A549 (cell line): Measurements from ENCODE around the gene IRF8.

Source experiments
- BHLHE40 ChIP-seq: IDR thresholded peaks from 2 replicates; pipeline ENCODE4 v1.6.1; 2012; ENCODE audit warnings: low read depth, low read length, inconsistent platforms
- CTCF ChIP-seq: fragments of >200 bp; sonication (Bioruptor Twin); formaldehyde crosslinking; IDR thresholded peaks from 3 replicates; pipeline ENCODE4 v1.5.1; 2016
- ELK1 ChIP-seq: fragments of 150-350 bp; IDR thresholded peaks from 2 replicates; pipeline ENCODE4 v1.6.1; 2014; ENCODE audit warnings: low read depth, mild to moderate bottlenecking, low read length
- JUN ChIP-seq, 2 experiments: fragments of >200 bp; sonication (Bioruptor Twin); formaldehyde crosslinking; IDR thresholded peaks; 2 replicates in 1 of 2; 3 replicates in 1 of 2; pipeline ENCODE4 v1.6.1; 2016 to 2017
- MAX ChIP-seq: IDR thresholded peaks from 2 replicates; pipeline ENCODE4 v1.6.1; 2012
- MYC ChIP-seq: IDR thresholded peaks from 2 replicates; pipeline ENCODE4 v1.6.1; 2012; ENCODE audit warnings: mild to moderate bottlenecking, inconsistent platforms, low read length, improper control_type of control experiment, borderline replicate concordance
- RAD21 ChIP-seq, 2 experiments: fragments of >200 bp in 1 of 2; sonication (Bioruptor Twin) in 1 of 2; formaldehyde crosslinking in 1 of 2; IDR thresholded peaks in 1 of 2; conservative IDR thresholded peaks in 1 of 2; 2 replicates in 1 of 2; 3 replicates in 1 of 2; pipeline ENCODE4 v1.6.1; 2012 to 2018; ENCODE audit warnings: inconsistent platforms in 1 of 2

- no peak for TF ChIP-seq CTCF
- no peak for TF ChIP-seq BHLHE40
- no peak for TF ChIP-seq JUN (IDR thresholded peaks at IDR 0.05)
- TF ChIP-seq ELK1, result no peak
- TF ChIP-seq RAD21 (conservative IDR thresholded peaks at IDR 0.05 in 1 of 2, IDR thresholded peaks at IDR 0.05 in 1 of 2), result no peak
- TF ChIP-seq MAX, result no peak
- TF ChIP-seq MYC, result no peak
Measured at GRCh38 chr16:85950136-85950918, 51.4 kb downstream of the IRF8 start.
